DOHH2 (cell line): Measurements from ENCODE around the gene TRIM47.

Experiments used
- H3F3A ChIP-seq: fragments of 200-600 bp; sonication (generic), shearing (Covaris generic); 2 replicates; pipeline ENCODE4 v1.6.0; 2016; ENCODE audit warnings: antibody characterized with exemption, mild to moderate bottlenecking; ENCODE audit not compliant: control insufficient read depth, insufficient read depth
- H3K27ac ChIP-seq: fragments of 200-600 bp; sonication (generic); 2 replicates; pipeline ENCODE4 v1.5.1; 2014; ENCODE audit warnings: low read depth, mild to moderate bottlenecking, low read length, moderate library complexity
- H3K27me3 ChIP-seq: fragments of 200-600 bp; sonication (generic); 2 replicates; pipeline ENCODE4 v1.6.1; 2014; ENCODE audit warnings: mild to moderate bottlenecking, low read length, mixed read lengths; ENCODE audit not compliant: control insufficient read depth
- H3K36me3 ChIP-seq: fragments of 200-600 bp; sonication (generic); 2 replicates; pipeline ENCODE4 v1.6.1; 2014; ENCODE audit warnings: mild to moderate bottlenecking, low read length, moderate library complexity, mixed read lengths; ENCODE audit not compliant: control insufficient read depth
- H3K4me1 ChIP-seq: fragments of 200-600 bp; sonication (generic); 2 replicates; pipeline ENCODE4 v1.6.1; 2014; ENCODE audit warnings: mild to moderate bottlenecking, low read length, mixed read lengths; ENCODE audit not compliant: control insufficient read depth
- H3K4me2 ChIP-seq: fragments of 200-600 bp; sonication (generic); 2 replicates; pipeline ENCODE4 v1.6.0; 2014; ENCODE audit warnings: mild to moderate bottlenecking, low read length, moderate library complexity
- H3K4me3 ChIP-seq: fragments of 200-600 bp; sonication (generic); 2 replicates; pipeline ENCODE4 v1.5.1; 2014; ENCODE audit warnings: mild to moderate bottlenecking, low read length, mixed read lengths
- H3K79me2 ChIP-seq: fragments of 200-600 bp; sonication (generic); 2 replicates; pipeline ENCODE4 v1.6.1; 2014; ENCODE audit warnings: mild to moderate bottlenecking, low read length, mixed read lengths; ENCODE audit not compliant: control insufficient read depth
- H3K9me2 ChIP-seq: fragments of 200-600 bp; sonication (generic); replicated peaks from 2 replicates; pipeline ENCODE4 v1.6.1; 2014; ENCODE audit warnings: mild to moderate bottlenecking, low read length, mixed read lengths; ENCODE audit not compliant: control insufficient read depth
- H3K9me3 ChIP-seq: fragments of 200-600 bp; sonication (generic); 2 replicates; pipeline ENCODE4 v1.6.1; 2014; ENCODE audit warnings: antibody characterized with exemption, low read length, mixed read lengths; ENCODE audit not compliant: control insufficient read depth, insufficient read depth
- H4K20me1 ChIP-seq: fragments of 200-600 bp; sonication (generic); 2 replicates; pipeline ENCODE4 v1.6.0; 2014; ENCODE audit warnings: low read depth, mild to moderate bottlenecking, antibody characterized with exemption, low read length, moderate library complexity; ENCODE audit not compliant: control insufficient read depth, insufficient read depth
- EZH2phosphoT487 ChIP-seq: fragments of 200-600 bp; sonication (generic); IDR thresholded peaks from 2 replicates; pipeline ENCODE4 v1.6.1; 2017; ENCODE audit warnings: borderline replicate concordance, mild to moderate bottlenecking, antibody characterized with exemption, low read length, moderate library complexity, mixed read lengths
- TF ChIP-seq, protein P1 (sequence below): fragments of 200-600 bp; sonication (generic); IDR thresholded peaks from one replicate; pipeline ENCODE4 v1.5.1; 2014; ENCODE audit warnings: antibody characterized with exemption, mild to moderate bottlenecking, low read depth, low read length; ENCODE audit not compliant: poor library complexity, severe bottlenecking

The TRIM47 gene

DNA sequence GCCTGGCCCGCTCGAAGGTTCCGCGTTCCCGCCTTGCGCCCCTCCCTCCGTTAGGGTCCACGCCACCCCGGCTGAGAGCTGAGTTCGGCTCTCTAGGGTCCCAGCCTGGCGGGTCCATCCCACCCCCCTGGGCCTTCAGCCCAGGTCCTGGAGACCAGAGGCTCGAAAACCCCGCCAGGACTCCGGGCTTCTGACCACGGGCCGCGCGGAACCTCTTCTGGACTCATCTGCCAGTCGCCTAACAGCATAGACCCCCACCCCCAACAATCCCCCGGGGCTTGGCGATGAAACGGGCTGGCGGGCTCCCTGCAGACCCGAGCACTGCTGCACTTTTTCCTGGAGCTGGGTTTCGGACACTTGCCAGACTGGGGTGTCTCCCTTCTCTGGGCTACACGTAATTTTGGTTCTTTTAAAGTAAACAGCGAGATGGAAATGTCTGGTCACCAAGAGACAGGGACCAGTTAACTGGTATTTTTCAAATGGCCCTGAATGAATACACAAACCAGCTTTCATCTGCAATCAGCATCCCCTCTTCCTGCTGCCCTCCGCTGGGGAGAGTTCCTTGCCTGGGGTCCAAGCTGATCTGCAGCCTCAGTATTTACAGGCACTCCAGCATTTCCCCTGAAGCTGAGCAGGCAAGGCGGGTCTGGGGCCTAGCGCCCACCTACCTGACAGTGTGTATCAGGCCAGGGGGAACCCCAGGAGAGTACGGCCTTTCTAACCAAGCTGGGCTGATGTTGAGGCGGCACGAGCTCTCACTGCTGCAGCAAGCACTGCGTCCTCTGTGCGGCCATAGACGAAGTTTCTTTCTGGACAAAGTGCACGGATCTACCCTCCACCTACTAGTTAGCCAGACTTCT is 19.0 kb upstream of the TRIM47 start:
- no peaks in the 10 kb centered on the region for H3K9me3 ChIP-seq
- H3K79me2 ChIP-seq, result peaks cover 45% of the 10 kb centered on the region
- H3K36me3 ChIP-seq, result peaks cover 66% of the 10 kb centered on the region
- H3F3A ChIP-seq, result peaks cover 9% of the 10 kb centered on the region
- no peaks in the 10 kb centered on the region for H4K20me1 ChIP-seq
- H3K27ac ChIP-seq, result no peak overlapping the region
- H3K27me3 ChIP-seq, result no peaks in the 10 kb centered on the region
- H3K4me3 ChIP-seq, result peak overlapping the region; percentile 90
- no peaks in the 10 kb centered on the region for H3K9me2 ChIP-seq
- TF ChIP-seq EZH2phosphoT487, result no peak
- TF ChIP-seq, protein P1, sequence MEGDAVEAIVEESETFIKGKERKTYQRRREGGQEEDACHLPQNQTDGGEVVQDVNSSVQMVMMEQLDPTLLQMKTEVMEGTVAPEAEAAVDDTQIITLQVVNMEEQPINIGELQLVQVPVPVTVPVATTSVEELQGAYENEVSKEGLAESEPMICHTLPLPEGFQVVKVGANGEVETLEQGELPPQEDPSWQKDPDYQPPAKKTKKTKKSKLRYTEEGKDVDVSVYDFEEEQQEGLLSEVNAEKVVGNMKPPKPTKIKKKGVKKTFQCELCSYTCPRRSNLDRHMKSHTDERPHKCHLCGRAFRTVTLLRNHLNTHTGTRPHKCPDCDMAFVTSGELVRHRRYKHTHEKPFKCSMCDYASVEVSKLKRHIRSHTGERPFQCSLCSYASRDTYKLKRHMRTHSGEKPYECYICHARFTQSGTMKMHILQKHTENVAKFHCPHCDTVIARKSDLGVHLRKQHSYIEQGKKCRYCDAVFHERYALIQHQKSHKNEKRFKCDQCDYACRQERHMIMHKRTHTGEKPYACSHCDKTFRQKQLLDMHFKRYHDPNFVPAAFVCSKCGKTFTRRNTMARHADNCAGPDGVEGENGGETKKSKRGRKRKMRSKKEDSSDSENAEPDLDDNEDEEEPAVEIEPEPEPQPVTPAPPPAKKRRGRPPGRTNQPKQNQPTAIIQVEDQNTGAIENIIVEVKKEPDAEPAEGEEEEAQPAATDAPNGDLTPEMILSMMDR, result no peak
- peak overlapping the region; percentile 99 for H3K4me2 ChIP-seq
- H3K4me1 ChIP-seq, result peaks cover 18% of the 10 kb centered on the region

DNA sequence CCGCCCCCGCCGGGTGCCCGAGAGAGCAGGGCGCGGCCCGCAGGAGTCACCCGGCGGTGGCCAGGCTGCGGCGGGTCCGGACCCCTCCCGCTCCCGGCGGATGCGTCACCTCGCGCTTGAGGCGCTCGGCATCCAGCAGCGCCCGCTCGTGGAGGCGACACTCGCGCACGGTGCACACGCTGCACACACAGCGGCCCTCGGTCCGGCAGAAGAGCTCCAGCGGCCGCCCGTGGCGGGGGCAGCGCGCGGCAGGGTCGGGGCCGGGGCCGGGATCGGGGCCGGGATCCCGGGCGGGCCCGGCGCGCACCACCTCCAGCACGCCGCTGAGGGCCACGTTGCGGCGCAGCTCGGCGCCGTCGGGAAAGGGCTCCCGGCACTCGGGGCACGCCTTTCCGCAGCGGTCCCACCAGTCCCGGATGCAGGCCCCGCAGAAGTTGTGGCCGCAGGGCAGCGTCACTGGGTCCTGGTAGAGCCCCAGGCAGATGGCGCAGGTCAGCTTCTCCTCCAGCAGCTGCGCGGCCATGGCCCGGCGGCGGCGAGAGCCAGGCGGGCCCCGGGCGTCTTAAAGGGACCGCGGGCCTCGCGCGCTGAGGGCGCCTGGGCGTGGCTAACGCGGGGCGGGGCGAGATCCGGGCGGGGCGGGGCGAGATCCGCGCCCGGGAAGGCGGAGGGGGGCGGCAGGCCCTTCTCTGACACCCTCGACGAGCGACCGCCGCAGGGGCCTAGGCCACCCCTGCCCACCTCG is 18.2 kb upstream of the TRIM47 start, which contains the start of gene TRIM65:
TRIM65 (minus strand) TSS at position 537 of the 745 bp plus-strand sequence; CDS start at position 523, 14 bp downstream.
- peak within 1 kb of the TSS; percentile 99 for H3K4me2 ChIP-seq
- H3K36me3 ChIP-seq, result peaks cover 66% of the 10 kb centered on the region
- no peaks in the 10 kb centered on the region for H4K20me1 ChIP-seq
- H3K27ac ChIP-seq, result peak within 1 kb of the TSS; percentile 47
- peak within 1 kb of the TSS; percentile 90 for H3K4me3 ChIP-seq
- peaks cover 18% of the 10 kb centered on the region for H3K4me1 ChIP-seq
- H3K9me3 ChIP-seq, result no peaks in the 10 kb centered on the region
- H3K79me2 ChIP-seq, result peaks cover 42% of the 10 kb centered on the region
- H3K9me2 ChIP-seq, result no peaks in the 10 kb centered on the region
- peaks cover 9% of the 10 kb centered on the region for H3F3A ChIP-seq
- no peak for TF ChIP-seq EZH2phosphoT487
- TF ChIP-seq, protein P1, result no peak
- no peaks in the 10 kb centered on the region for H3K27me3 ChIP-seq

DNA sequence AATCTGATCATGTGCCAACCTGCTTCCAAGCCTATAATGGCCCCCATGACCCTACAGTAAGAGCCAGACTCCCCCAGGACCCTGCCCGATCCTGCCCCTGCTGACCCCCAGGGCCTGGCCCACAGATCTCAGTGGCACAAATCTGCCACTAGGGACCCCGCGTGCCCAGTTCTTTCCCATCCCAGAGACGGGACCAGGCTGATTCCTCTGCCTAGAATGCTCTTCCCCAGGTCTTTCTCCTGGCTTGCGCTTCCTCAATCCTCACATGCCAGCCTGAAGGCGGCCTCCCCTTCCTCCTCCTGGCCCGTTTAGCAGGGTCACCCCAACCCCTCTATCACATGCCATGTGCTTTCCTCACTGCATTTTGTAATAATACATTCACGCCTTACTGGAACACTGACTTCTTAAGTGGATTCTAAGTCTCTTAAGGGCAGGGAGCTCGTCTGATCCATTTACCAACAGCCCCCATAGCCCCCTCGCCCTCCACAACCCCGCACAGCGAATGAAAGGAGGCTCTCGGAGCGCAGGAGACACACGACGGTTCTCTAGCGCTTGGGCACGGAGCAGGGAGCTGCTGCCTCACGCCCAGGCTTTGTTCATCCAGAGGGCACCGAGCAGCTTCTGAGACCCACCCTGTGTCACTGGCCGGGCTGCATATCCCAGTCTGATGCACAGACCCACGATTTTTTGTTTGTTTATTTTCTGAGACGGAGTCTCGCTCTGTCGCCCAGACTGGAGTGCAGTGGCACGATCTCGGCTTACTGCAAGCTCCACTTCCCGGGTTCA is 17.2 kb upstream of the TRIM47 start:
- peak overlapping the region; percentile 90 for H3K4me3 ChIP-seq
- H3K4me2 ChIP-seq, result peak overlapping the region; percentile 99
- H3K4me1 ChIP-seq, result peaks cover 18% of the 10 kb centered on the region
- H3K36me3 ChIP-seq, result peaks cover 66% of the 10 kb centered on the region
- H4K20me1 ChIP-seq, result no peaks in the 10 kb centered on the region
- TF ChIP-seq EZH2phosphoT487, result no peak
- TF ChIP-seq, protein P1, result peak; percentile 32
- H3K27ac ChIP-seq, result no peak overlapping the region
- H3F3A ChIP-seq, result peaks cover 9% of the 10 kb centered on the region
- H3K27me3 ChIP-seq, result no peaks in the 10 kb centered on the region
- H3K79me2 ChIP-seq, result peaks cover 38% of the 10 kb centered on the region
- no peaks in the 10 kb centered on the region for H3K9me3 ChIP-seq
- no peaks in the 10 kb centered on the region for H3K9me2 ChIP-seq
